Measurements from ENCODE around the gene SPTLC3.

The SPTLC3 gene

DNA sequence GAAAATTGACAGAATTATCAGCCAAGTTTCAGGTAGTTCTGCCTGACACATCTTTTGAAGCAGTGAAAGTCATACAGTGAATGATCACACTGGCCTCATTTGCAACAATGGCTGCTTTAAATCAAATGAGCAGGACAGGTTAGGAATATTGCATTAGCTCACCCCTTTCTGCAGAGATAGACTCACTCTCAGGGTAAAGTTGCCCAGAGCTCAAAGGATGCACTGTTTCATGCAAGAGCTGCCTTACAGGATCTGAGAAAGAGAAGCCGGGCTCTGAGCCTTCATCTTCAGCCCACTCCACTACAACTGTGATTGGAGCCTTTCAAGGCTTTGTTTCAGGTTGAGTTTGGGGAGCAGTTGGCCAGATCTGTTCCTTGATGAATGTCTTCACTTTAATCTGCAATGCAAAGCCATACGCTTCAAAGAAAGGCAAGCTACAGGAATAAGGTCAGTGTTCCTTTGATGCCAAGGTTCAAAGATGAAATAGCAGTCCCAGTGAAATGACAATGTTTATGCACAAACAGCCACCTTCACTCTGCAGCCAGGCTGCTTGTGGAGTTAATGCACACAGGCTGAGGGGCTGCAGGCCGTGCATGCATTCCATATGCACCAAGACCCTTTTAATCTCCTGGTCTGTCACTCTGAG, 121.4 kb downstream of the SPTLC3 start:
- FAIRE-seq, result no peak
- no peak for DNase-seq (ENCODE audit: insufficient read length, low spot score)

GRCh38 chr20:13130707-13131103, 121.9 kb downstream of the SPTLC3 start:
- FAIRE-seq, result no peak
- no peak for DNase-seq (ENCODE audit: insufficient read length, low spot score)

DNA sequence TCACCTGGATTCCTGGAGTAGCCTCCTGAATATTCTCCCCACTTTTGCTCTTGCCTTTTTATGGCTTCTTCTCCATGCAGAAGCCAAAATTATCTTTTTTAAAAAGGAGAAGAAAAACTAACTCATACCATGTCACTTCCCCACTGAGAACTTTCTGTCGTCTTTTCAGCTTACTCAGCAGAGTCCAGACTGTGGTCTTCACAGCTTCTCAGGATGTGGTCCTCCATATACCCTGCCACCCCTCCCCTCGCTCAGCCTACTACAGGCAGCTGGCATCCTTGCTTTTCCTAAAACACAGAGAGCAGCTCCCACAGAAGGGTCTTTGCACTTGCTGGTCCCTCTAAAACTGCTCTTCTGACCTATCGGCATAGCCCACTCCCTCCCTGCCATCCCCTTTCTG, 122.9 kb downstream of the SPTLC3 start:
- FAIRE-seq, result no peak
- no peak for DNase-seq (ENCODE audit: insufficient read length, low spot score)

GRCh38 chr20:13139459-13140150, 130.8 kb downstream of the SPTLC3 start:
- no peak for DNase-seq (ENCODE audit: insufficient read length, low spot score)
- FAIRE-seq, result no peak

DNA sequence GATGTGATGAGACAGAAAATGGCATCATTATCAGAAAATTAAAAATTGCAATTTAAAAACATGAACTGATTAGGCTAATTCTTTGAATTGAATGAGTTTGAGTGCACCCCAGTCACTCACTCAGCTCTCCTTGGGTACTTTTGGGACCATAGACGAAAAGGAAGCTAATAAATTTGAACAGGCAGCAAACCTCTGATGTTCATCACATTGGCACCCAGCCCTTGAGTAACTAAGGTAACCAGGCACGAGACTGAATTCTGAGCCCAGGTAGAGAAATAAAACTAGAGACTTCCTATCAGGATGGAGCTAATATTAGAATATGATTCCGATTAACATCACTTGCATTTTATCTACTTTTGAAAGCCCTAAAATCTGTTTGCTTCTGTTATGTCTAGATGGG, 131.4 kb downstream of the SPTLC3 start:
- DNase-seq (ENCODE audit: insufficient read length, low spot score), result no peak

GRCh38 chr20:13140775-13141174, 132.0 kb downstream of the SPTLC3 start:
- FAIRE-seq, result no peak

More for the DNA sequence above, 131.4 kb downstream of the SPTLC3 start:
- FAIRE-seq, result no peak

DNA sequence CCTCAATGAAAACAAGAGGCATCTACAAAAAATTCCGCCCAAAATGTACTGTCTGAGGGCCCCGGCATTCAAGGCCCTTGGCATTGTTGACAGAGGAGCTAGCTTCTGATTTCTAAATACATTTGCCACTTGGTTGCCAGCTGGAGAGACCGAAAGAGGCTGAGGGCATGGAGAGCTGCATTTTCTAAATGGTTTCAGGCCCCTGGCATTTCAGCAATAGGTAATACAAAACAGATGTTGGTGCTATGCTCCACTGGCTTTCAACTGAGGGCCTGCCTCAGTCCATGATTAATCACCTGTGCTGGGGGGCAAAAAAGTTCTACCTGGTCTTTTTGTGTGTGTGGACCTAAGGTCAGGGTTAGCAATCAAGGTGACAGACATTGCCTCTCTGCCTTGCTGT, 132.8 kb downstream of the SPTLC3 start:
- no peak for DNase-seq (ENCODE audit: insufficient read length, low spot score)
- FAIRE-seq, result no peak

More at GRCh38 chr20:13140775-13141174, 132.0 kb downstream of the SPTLC3 start:
- no peak for DNase-seq (ENCODE audit: insufficient read length, low spot score)

DNA sequence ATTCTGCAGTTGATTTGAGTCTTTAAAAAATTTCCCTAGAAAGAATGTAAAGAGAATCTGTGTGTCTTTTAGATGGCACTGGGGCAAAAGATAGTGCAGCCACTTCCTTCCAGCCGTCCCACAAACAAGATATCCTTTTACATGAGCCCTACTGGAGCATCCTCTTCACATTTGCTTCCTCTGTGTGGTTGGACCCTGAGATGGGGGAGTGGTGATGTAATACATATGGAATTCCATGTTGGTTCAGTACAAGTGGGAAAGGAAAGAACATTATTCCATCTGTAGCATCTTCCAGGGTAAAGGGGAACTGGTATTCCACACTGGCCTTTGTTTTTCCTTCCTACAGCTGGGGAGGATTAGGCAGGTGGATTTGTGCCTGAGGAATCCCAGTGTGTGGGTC, 133.4 kb downstream of the SPTLC3 start:
- FAIRE-seq, result no peak
- no peak for DNase-seq (ENCODE audit: insufficient read length, low spot score)

DNA sequence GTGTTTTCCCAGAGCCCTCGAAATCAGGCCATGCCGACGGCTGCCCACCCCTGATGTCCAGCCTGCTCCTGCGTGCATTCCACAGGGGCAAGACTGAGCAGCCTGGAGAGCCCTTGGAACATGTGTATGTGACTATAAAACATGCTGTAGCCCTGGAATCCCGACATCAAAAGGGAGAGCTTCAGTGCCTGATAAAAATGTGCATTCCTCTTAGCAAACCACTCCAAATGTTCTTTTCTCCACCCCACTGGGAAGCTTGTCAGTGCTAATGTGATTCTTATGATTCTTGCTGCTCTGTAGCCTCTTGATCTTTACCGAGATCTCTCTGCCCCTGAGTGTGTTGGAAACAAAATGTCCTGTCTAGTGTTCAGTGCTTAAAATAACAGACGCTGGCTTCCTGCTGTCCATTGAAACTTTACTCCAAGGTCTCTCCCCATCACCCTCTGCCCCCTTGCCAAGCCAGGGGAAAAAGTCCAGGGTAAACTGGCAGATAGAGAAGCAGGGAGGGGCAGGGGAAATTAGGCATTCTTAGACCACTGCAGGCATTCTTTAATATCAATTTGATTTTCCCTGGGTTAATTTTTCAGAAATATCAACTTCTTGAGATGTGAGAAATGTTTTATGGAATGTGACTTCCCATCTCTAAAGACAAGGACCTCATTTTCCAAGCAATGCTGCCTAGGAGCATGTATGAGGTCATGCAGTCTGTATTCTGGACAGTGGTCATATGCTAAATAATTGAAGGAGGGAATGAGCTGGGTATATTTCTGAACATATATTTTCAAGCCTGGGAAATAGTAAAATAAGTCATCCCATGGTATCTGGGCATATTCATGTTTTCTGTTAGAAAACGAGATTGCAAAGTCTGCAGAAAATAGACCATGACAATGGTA, 138.5 kb downstream of the SPTLC3 start:
- no peak for DNase-seq (ENCODE audit: insufficient read length, low spot score)
- no peak for FAIRE-seq

DNA sequence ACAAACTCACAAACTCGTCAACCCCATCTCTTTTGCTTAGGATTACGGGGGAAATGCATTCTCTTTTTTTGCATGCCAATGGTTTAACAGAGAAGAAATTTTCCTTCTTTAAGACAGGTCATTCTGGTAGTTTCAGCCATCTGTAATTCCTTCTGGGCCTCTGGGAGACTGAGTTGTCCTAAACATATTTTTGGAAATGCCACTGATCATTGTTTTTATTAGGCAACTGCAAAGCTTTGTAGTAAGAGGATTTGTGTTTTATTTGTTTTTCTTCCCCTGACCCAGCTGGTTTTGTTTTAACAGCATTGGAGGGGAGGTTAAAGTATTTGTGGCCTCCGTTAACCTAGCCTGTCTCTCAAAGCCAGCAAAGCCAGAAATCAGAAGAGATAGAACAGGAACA, 139.2 kb downstream of the SPTLC3 start:
- DNase-seq (ENCODE audit: insufficient read length, low spot score), result no peak
- no peak for FAIRE-seq

DNA sequence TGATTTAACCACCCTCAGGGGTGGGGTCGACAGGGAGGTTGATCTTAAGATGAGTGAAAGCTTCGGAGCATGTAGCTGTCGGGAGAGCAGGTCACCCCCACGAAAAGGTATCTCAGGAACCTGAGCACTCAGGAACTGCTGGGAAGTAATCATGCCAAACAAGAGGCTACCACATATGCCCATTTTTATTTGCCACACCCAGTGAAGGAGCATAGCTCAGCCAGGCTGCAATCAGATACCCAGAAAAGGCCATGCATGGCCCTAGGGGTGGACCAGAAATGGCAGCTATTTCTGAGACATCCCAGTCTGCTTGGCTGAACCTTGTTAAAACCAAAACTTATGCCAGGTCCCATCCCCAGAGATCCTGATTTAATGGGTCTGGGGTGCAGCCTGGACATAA, 139.6 kb downstream of the SPTLC3 start:
- DNase-seq (ENCODE audit: insufficient read length, low spot score) (no peak), FAIRE-seq (no peak)

DNA sequence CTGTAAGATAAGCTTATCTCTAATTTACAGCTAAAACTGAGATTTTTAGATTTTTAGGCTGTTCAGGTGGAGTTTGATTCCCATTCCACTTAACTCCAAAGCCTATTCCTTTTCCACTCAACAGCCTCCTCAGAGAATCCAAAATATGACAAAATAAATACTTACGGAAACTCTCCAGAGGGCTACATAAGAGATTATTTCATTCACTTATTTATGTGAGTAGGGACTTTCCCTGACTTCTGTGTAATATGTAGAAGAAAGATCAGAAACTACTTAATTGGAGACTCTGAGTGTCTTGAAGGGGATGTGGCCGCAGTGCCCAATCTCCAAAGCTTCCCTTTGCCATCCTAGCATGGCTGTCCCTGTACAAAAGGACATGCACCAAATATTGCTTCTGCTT, 140.2 kb downstream of the SPTLC3 start:
- DNase-seq (ENCODE audit: insufficient read length, low spot score) (no peak), FAIRE-seq (no peak)

GRCh38 chr20:13149371-13150105, 140.8 kb downstream of the SPTLC3 start:
- FAIRE-seq, result no peak
- no peak for DNase-seq (ENCODE audit: insufficient read length, low spot score)

DNA sequence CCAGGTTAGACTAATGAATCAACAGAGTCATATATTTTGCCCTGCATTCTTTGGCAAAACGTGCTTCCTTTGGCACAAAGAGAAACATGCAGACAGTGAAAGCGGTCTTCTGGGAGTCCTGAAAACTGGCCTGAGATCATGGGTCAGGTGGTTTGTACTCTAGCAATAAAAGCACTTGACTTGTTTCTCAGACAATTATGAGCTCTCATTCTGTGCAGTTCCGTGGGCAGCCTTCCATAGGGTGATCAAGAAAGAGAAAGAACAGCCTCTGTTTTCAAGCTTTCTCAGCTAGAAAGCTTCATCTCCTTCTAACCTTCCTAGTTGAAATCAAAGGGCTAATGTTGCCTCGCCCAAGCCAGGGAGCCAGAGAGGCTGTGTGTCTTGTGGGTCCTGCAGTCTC, 149.6 kb downstream of the SPTLC3 start:
- no peak for DNase-seq (ENCODE audit: insufficient read length, low spot score)
- FAIRE-seq, result no peak

DNA sequence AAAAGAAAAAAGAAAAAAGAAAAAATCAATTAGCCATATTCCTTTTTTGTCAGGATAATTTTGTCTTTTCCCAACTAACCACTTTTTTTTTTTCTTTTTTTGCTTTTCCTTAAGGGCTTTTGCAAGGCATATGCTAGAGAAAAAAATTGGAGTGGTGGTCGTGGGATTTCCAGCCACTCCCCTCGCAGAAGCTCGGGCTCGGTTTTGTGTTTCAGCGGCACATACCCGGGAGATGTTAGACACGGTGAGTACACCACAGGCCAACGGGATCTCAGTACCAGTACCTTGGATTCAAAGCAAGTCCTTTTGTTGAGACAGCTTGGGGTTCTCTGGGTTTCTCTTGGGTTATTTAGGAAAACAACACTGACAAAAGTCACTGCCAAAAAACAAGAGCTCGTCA, 151.1 kb downstream of the SPTLC3 start:
- FAIRE-seq (no peak), DNase-seq (ENCODE audit: insufficient read length, low spot score) (no peak)

GRCh38 chr20:13165203-13165602, 156.4 kb downstream of the SPTLC3 start:
- DNase-seq (ENCODE audit: insufficient read length, low spot score) (no peak), FAIRE-seq (no peak)

- FAIRE-seq (no peak), DNase-seq (ENCODE audit: insufficient read length, low spot score) (no peak)
These were observed 157.2 kb downstream of the SPTLC3 start for GRCh38 chr20:13166011-13166410.

GRCh38 chr20:13166437-13166836, 157.7 kb downstream of the SPTLC3 start:
- no peak for FAIRE-seq
- no peak for DNase-seq (ENCODE audit: insufficient read length, low spot score)

DNA sequence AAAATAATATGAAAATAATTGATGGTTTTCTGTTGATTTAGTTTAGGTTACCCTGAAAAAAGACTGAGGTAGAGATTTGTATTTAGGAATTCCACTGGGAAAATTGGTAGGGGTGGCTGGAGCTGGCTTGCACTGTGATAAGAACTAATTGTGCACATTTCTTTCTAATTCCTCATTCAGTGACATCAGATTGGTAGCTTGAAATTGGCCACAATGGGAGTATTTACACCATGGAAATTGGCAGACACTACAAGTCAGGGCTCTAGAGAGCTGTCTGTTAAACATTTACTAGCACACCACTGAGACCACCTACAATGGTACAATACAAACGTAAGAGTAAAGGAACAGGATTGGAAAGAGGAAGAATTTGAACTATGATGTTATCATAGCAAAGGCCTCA, 160.3 kb downstream of the SPTLC3 start:
- DNase-seq (ENCODE audit: insufficient read length, low spot score) (no peak), FAIRE-seq (no peak)

GRCh38 chr20:13170771-13171170, 162.0 kb downstream of the SPTLC3 start:
- DNase-seq (ENCODE audit: insufficient read length, low spot score), result no peak
- FAIRE-seq, result no peak

DNA sequence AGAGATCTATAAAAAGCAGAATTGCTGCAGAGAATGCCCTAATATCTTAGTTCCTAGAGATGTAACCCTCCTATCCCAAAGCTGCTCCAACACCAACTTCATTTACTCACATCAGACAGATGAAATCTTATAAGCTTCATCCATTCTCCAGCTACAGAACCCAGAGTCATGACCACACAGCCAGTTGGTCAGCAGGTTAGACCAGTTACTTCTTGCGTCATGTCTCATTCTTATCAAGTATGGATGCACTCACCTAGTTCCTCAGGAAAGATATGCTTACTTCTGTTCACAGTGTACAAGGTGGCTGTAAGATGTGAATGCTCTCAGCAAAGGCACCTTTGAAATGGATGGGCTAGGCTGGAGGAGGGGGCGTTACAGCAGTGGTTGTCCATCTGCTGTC, 164.4 kb downstream of the SPTLC3 start:
- no peak for DNase-seq (ENCODE audit: insufficient read length, low spot score)
- no peak for FAIRE-seq

Data from GM19239 (cell line).